GM12801 (cell line): ENCODE data around the gene PPARG.

Experiments
- TF ChIP-seq, protein P1 (sequence below): IDR thresholded peaks from one replicate; pipeline ENCODE4 v1.5.1; 2011; ENCODE audit warnings: control low read depth; ENCODE audit not compliant: insufficient read length; ENCODE audit errors: extremely low read depth

The PPARG gene

DNA sequence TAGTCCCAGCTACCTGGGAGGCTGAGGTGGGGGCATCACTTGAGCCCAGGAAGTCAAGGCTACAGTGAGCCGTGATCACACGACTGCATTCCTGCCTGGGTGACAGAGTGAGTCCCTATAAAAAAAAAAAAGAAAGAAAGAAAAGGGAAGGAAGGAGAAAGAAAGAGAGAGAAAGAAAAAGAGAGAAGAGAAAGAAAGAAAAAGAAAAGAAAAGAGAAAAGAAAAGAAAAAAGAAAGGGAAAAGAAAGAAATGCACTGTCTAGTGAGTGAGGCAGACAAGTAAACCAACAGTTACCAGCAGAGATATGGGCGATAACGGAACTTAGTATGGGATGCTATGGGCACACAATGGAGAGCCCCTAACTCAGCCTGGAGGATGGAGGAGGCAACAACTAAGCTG is 158.2 kb downstream of the PPARG start:
- TF ChIP-seq, protein P1, sequence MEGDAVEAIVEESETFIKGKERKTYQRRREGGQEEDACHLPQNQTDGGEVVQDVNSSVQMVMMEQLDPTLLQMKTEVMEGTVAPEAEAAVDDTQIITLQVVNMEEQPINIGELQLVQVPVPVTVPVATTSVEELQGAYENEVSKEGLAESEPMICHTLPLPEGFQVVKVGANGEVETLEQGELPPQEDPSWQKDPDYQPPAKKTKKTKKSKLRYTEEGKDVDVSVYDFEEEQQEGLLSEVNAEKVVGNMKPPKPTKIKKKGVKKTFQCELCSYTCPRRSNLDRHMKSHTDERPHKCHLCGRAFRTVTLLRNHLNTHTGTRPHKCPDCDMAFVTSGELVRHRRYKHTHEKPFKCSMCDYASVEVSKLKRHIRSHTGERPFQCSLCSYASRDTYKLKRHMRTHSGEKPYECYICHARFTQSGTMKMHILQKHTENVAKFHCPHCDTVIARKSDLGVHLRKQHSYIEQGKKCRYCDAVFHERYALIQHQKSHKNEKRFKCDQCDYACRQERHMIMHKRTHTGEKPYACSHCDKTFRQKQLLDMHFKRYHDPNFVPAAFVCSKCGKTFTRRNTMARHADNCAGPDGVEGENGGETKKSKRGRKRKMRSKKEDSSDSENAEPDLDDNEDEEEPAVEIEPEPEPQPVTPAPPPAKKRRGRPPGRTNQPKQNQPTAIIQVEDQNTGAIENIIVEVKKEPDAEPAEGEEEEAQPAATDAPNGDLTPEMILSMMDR: no peak

DNA sequence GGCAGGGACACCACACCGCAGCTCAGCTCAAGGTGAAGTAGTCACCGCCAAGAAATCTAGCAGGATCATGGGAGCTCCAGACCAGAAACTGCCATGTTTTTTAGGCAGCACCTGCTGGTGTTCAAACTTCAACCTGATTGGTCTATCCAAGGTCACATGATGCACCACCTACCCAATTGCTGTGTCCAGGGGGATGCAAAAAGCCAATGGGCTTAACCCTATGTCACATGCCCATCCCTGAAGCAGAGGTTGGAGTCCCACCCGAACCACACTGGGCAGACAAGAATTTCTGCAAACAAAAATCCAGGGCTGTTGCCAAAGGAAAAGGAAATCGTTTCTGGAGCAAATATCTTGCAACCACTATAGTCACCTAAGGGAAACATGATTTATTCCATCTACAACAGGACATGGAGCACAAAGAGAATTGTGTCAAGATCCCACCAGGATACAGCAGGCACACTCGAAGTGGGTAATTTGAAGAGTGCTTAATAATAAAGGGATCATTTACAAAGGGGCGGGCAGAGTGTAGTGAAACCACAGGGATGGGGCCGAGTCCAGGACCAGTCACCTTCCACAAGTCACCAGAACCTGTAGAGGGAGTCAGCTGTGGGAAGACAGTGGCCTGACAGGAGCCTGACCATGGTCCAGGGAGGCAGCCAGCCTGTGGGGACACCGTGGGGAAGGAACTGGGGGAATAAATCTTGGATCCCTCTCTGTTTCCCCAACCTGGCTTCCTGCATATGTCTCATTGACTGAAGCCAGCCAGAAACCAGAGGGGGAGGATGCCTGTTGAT is 161.2 kb downstream of the PPARG start:
- TF ChIP-seq, protein P1: no peak

DNA sequence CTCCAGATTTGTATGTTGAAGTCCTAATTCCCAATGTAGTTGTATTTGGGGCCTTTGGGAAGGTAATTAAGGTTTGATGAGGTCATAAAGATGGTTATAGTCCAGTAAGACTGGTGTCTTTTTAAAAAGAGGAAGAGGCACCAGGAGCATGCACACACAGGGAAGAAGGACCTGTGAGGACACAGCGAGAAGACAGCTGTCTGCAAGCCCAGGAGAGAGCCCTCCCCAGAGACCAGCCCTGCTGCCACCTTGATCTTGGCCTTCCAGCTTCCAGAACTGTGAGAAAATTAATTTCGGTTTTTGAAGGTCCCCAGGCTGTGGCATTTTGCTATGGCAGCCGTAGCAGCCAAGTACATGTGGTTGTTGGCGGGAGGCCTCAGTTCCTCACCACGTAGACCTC is 162.6 kb downstream of the PPARG start:
- TF ChIP-seq, protein P1: no peak

DNA sequence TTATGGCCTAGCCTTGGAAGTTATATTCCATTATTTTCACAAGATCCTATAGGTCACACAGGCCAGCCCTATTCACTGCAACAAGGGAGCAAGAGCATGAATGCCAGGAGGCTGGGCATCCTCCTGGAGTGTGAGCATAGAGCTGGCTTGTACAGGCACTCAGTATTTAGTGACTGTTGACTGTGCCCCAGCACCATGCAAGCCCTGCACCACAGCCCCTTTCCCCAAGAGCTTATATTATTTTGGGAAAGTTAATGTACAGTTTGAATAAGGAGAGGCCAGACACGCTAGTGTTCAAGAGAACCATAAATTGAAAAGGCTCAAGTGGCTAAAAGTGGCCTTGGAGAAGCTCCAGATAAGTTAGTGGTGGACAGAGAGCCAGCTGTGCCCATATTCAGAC is 163.1 kb downstream of the PPARG start:
- TF ChIP-seq, protein P1: no peak

DNA sequence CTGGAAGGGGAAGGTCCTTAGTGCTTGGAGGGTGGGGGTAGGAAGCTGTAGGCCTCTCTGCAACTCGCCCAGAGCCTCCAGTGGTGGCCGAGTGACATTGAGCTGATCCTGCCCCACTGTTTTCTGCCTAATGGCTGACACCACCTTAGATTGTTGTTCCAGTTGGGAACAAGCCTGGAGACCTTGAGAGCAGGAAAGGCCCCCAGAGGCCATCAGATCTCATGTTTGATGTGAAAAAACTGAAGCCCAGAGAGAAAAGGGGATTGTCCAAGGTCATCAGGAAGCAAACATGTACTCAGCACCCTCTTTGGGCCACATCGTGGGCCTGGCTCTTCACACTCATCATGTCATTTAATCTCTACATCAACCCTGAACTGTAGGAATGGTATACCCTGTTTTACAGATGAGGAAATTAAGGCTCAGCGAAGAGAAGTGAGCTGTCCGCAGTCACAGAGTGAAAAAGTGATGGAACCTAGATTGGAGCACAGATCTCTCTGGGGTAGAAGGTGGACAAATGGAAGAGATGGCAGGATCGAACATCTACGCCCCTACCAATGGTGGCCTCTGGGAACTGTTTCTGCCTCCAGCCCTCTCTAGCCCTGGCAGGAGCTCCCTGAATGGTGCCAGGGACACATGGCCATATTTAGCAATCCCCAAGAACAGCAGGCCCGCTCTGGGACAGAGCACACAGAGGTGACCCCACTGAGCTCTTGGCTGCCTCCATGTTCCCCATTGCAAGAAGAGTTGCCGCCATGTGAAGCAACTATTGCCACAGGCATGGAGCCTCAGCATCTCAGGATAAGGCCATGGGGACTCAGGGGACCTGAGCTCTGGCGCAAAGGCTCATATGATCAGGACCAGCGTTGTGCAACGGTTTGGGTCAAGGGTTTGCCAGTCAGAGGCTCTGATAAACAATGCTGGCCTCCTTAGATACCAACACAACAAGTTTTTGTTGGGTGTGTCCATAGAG is 163.8 kb downstream of the PPARG start:
- TF ChIP-seq, protein P1: no peak

DNA sequence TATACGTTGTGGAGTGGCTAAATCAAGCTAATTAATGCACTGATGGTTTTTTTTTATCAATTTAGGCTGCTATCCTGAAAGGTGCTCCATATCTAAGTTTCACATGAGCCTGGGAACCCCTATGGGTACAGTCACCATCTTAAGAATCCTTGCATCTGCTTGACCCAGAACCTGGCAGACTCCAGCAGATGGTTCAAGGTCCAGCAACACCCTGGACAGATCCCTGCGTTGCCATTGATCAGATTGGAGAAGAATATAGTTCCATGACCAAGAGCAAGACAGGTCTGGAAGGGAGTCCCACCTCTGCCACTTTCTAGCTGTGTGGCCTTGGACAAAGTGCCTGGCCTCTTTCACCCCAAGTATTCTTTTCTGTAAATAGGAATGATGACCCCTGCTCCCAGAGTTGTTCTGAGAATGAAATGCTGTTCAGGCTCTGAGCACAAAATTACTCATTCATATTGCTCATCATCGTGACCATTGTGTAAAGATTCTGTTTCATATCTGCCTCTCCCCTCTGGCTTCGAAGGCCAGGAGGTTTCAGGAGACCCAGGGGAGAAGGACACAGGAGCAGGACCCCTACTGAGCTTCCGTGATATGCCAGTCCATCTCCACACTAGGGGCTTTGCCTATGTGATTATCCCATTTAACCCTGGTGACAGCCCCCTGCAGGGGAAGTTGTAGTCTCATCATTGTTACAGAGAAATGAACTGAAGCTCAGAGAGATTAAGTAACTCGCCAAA is 165.4 kb downstream of the PPARG start:
- TF ChIP-seq, protein P1: no peak

DNA sequence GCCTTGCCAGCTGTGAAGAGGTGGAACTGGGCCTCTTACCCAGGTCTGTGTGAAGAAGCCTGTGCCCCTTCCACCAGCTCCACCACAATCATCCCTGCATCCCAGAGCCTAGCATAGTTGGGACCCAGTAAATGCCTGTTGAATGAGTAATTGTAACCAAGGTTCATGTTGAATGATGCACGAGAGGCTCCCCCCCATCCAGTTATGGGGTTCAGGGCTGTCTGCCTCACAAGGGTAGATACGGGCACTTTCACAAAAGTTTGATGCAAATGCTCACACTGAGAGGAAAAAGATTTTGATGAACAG is 165.9 kb downstream of the PPARG start:
- TF ChIP-seq, protein P1: no peak
